Ishikawa (cell line): ENCODE results near the gene PRKN.

ENCODE experiments used
- CEBPB ChIP-seq: IDR thresholded peaks from 2 replicates; pipeline ENCODE4 v1.6.1; 2012
- CREB1 ChIP-seq: IDR thresholded peaks from 2 replicates; pipeline ENCODE4 v1.6.1; 2012; ENCODE audit warnings: low read depth
- EGR1 ChIP-seq: IDR thresholded peaks from 2 replicates; pipeline ENCODE4 v1.6.1; 2012
- EP300 ChIP-seq: IDR thresholded peaks from 2 replicates; pipeline ENCODE4 v1.6.1; 2012; ENCODE audit warnings: borderline replicate concordance
- FOXM1 ChIP-seq: IDR thresholded peaks from 2 replicates; pipeline ENCODE4 v1.6.1; 2012; ENCODE audit warnings: low read depth, borderline replicate concordance
- MAX ChIP-seq: IDR thresholded peaks from 2 replicates; pipeline ENCODE4 v1.6.1; 2012
- NFIC ChIP-seq: IDR thresholded peaks from 2 replicates; pipeline ENCODE4 v1.6.1; 2012
- RAD21 ChIP-seq: IDR thresholded peaks from 2 replicates; pipeline ENCODE4 v1.6.1; 2012; ENCODE audit warnings: low read depth
- REST ChIP-seq: IDR thresholded peaks from 2 replicates; pipeline ENCODE4 v1.6.1; 2012; ENCODE audit warnings: low read depth, mild to moderate bottlenecking
- TAF1 ChIP-seq: IDR thresholded peaks from 2 replicates; pipeline ENCODE4 v1.6.1; 2012; ENCODE audit warnings: low read depth, mild to moderate bottlenecking
- TCF12 ChIP-seq: IDR thresholded peaks from 2 replicates; pipeline ENCODE4 v1.6.1; 2012; ENCODE audit warnings: low read depth
- TEAD4 ChIP-seq: IDR thresholded peaks from 2 replicates; pipeline ENCODE4 v1.6.1; 2012
- USF1 ChIP-seq: IDR thresholded peaks from 2 replicates; pipeline ENCODE4 v1.6.1; 2012
- YY1 ChIP-seq: IDR thresholded peaks from 2 replicates; pipeline ENCODE4 v1.6.1; 2012; ENCODE audit warnings: low read depth
- ZBTB7A ChIP-seq: IDR thresholded peaks from 2 replicates; pipeline ENCODE4 v1.6.1; 2012; ENCODE audit warnings: low read depth

Gene PRKN

DNA sequence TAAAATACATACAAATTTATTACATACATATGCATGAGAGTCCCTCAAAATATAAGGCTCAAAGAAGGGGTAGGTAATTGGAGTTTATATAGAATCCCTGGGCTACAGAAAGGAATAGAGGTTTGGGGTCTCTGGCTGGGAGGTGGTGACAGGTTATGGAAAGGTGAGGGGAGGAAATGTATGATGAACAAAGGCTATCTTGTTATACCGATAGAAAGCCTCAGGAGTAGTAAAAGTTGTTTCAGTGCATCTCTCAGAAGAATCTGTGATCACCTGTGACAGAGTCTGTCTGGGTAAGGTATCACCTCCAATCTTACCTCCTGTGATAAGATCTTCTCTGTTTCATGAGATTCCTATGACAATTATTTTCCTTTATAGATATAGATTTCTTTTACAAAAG is 1200.8 kb downstream of the PRKN start:
- TF ChIP-seq ZBTB7A (no peak), RAD21 (no peak)

GRCh38 chr6:161523362-161523761 is 1204.2 kb downstream of the PRKN start:
- TF ChIP-seq CREB1 (no peak), YY1 (no peak), RAD21 (no peak), EGR1 (no peak), FOXM1 (no peak), TCF12 (no peak), ZBTB7A (no peak), REST (no peak), CEBPB (no peak), NFIC (no peak)

DNA sequence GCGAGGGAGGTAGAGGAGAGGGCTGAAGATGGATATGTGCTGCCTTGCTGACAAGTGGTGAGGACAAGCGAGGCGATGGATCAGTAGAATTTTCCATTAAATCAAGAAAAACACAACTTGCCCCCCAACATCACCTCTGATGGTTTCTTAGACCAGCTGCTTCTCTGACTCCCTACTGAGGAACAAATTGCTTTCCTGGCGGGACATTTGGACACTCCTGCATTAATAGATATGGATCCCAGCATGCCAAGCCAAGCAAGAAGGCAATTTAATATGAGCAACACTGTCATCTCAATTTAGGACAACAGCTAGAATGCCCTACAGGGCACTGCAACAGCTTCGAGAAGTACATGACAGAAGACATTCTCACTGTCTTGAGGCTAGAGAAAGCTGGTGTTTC is 1205.3 kb downstream of the PRKN start:
- TF ChIP-seq YY1 (no peak), TAF1 (no peak), USF1 (no peak), FOXM1 (no peak), CEBPB (no peak)

GRCh38 chr6:161511447-161512095 is 1216.0 kb downstream of the PRKN start:
- TF ChIP-seq ZBTB7A: no peak
- TF ChIP-seq RAD21: no peak
- TF ChIP-seq YY1: no peak
- TF ChIP-seq REST: no peak
- TF ChIP-seq TCF12: no peak
- TF ChIP-seq TAF1: no peak
- no peak for TF ChIP-seq CREB1
- TF ChIP-seq EGR1: no peak
- no peak for TF ChIP-seq TEAD4
- TF ChIP-seq MAX: no peak
- no peak for TF ChIP-seq FOXM1
- no peak for TF ChIP-seq CEBPB
- no peak for TF ChIP-seq EP300
- no peak for TF ChIP-seq NFIC
- no peak for TF ChIP-seq USF1

DNA sequence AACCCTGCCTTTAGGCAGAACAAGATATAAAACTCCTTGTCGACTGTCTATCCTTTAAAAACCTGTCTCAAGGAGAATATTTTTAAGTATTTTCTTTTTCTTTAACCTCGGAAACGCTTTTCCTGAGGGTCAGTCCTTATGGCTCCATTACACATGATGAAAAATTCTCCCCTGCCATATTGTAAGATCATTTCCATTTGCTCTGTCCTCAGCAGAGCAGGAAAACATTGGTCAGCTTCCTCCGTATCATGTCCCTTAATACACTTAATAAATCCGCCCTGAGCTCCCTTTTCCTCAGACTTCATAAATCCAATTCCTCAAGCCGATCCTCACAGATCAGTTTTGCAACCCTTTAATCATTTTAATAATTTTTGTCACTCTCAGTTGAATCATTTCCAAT is 1219.2 kb downstream of the PRKN start:
- no peak for TF ChIP-seq TCF12
- no peak for TF ChIP-seq FOXM1
- no peak for TF ChIP-seq TAF1
- TF ChIP-seq RAD21: no peak
- no peak for TF ChIP-seq NFIC
- no peak for TF ChIP-seq USF1
- no peak for TF ChIP-seq CREB1
- TF ChIP-seq TEAD4: no peak
- no peak for TF ChIP-seq REST
- no peak for TF ChIP-seq ZBTB7A
- TF ChIP-seq EGR1: no peak
- no peak for TF ChIP-seq EP300
- no peak for TF ChIP-seq YY1
- TF ChIP-seq MAX: no peak
- no peak for TF ChIP-seq CEBPB
